ENCODE results near the gene PRR23E. TPM values are rescaled to one million over a fixed set of nuclear protein-coding genes. Genes with fewer than 3 reads are reported as not detected.

PRR23E gene
- total RNA-seq, 1 experiment from 2014 or later = not detected

- Histone ChIP-seq H3K4me2 (no peak overlapping the region), H3K36me3 (ENCODE audit: low read depth) (no peaks in the 10 kb centered on the region), H3F3A (ENCODE audit: insufficient read depth, low read depth) (peaks cover 16% of the 10 kb centered on the region; the same call in 1 of the 2 replicates), H4K20me1 (ENCODE audit: insufficient read depth) (no peaks in the 10 kb centered on the region), H3K9me3 (ENCODE audit: insufficient read depth, low read depth) (no peaks in the 10 kb centered on the region; the same call in 1 of the 2 replicates), H3K27ac (no peak overlapping the region), H3K27me3 (ENCODE audit: insufficient read depth, low read depth) (peaks cover 54% of the 10 kb centered on the region), H2AFZ (no peak overlapping the region), H3K4me3 (no peak overlapping the region), H3K9me2 (ENCODE audit: insufficient read depth) (no peaks in the 10 kb centered on the region), H3K79me2 (ENCODE audit: low read depth) (no peaks in the 10 kb centered on the region), H3K4me1 (replicated peaks; ENCODE audit: insufficient read depth) (no peaks in the 10 kb centered on the region)
- intact Hi-C loops (cut with micrococcal nuclease; ENCODE audit: unreplicated experiment) = no loop called here
- CTCF ChIA-PET = interaction anchor here (0.6 kb wide), 1 partner anchor 259 kb away, joined by 5 read pairs; no protein-coding TSS in a partner anchor
- TF ChIP-seq EZH2 (IDR thresholded peaks at IDR 0.05; ENCODE audit: low read depth) (no peak), CTCF (conservative IDR thresholded peaks at IDR 0.05) (no peak)
- BruUV-seq (replicated peaks) = no TSS peak
- POLR2A ChIA-PET (ENCODE audit: unreplicated experiment) = no interaction called here
- no peak for DNase-seq
Observed at GRCh38 chr3:127157171-127157828, 35.6 kb upstream of the PRR23E start.

- DNase-seq = peak in 1 of 2 experiments; percentile 62
- no TSS peak for BruUV-seq (replicated peaks)
- ChIA-PET POLR2A (ENCODE audit: unreplicated experiment) (no interaction called here), CTCF (no interaction called here)
- Histone ChIP-seq H3K79me2 (ENCODE audit: low read depth) (no peaks in the 10 kb centered on the region), H4K20me1 (ENCODE audit: insufficient read depth) (no peaks in the 10 kb centered on the region), H3K27me3 (ENCODE audit: insufficient read depth, low read depth) (peaks cover 63% of the 10 kb centered on the region), H3K4me3 (no peak overlapping the region), H3K9me3 (ENCODE audit: insufficient read depth, low read depth) (no peaks in the 10 kb centered on the region; the same call in 1 of the 2 replicates), H3K27ac (no peak overlapping the region), H3F3A (ENCODE audit: insufficient read depth, low read depth) (peaks cover 16% of the 10 kb centered on the region; the same call in 1 of the 2 replicates), H3K4me2 (no peak overlapping the region), H3K4me1 (replicated peaks; ENCODE audit: insufficient read depth) (no peaks in the 10 kb centered on the region), H3K36me3 (ENCODE audit: low read depth) (no peaks in the 10 kb centered on the region), H3K9me2 (ENCODE audit: insufficient read depth) (no peaks in the 10 kb centered on the region), H2AFZ (no peak overlapping the region)
- TF ChIP-seq EZH2 (IDR thresholded peaks at IDR 0.05; ENCODE audit: low read depth) = no peak
- no peak for TF ChIP-seq CTCF (conservative IDR thresholded peaks at IDR 0.05)
- intact Hi-C loops (cut with micrococcal nuclease; ENCODE audit: unreplicated experiment) = no loop called here
Observed at GRCh38 chr3:127158614-127159229, 34.2 kb upstream of the PRR23E start.

- BruUV-seq (replicated peaks) = no TSS peak
Observed at GRCh38 chr3:127159543-127159942, 33.4 kb upstream of the PRR23E start.

More at GRCh38 chr3:127159543-127159942, 33.4 kb upstream of the PRR23E start:
- Histone ChIP-seq H2AFZ (no peak overlapping the region), H3K4me2 (no peak overlapping the region), H3K27me3 (ENCODE audit: insufficient read depth, low read depth) (peaks cover 66% of the 10 kb centered on the region), H3K27ac (no peak overlapping the region), H3K4me1 (replicated peaks; ENCODE audit: insufficient read depth) (no peaks in the 10 kb centered on the region), H3F3A (ENCODE audit: insufficient read depth, low read depth) (peaks cover 9% of the 10 kb centered on the region; the same call in 1 of the 2 replicates), H3K79me2 (ENCODE audit: low read depth) (no peaks in the 10 kb centered on the region), H3K4me3 (no peak overlapping the region), H4K20me1 (ENCODE audit: insufficient read depth) (no peaks in the 10 kb centered on the region), H3K36me3 (ENCODE audit: low read depth) (no peaks in the 10 kb centered on the region), H3K9me3 (ENCODE audit: insufficient read depth, low read depth) (no peaks in the 10 kb centered on the region; the same call in 1 of the 2 replicates), H3K9me2 (ENCODE audit: insufficient read depth) (no peaks in the 10 kb centered on the region)
- TF ChIP-seq CTCF (conservative IDR thresholded peaks at IDR 0.05) (no peak), EZH2 (IDR thresholded peaks at IDR 0.05; ENCODE audit: low read depth) (no peak)
- intact Hi-C loops (cut with micrococcal nuclease; ENCODE audit: unreplicated experiment) = no loop called here
- no peak for DNase-seq
- ChIA-PET CTCF (interaction anchor here (0.6 kb wide), 1 partner anchor 288 kb away, joined by 3 read pairs; no protein-coding TSS in a partner anchor), POLR2A (ENCODE audit: unreplicated experiment) (no interaction called here)
